Choroid plexus epithelial cell (primary cell): ENCODE measurements around the gene EEF2K.

Source experiments
- DNase-seq: peaks from one replicate; pipeline ENCODE4 v3.0.0-alpha.2; 2010; ENCODE audit warnings: low read depth
- H3K4me3 ChIP-seq: 2 replicates; pipeline ENCODE4 v1.5.1; 2011; ENCODE audit warnings: low read depth, mild to moderate bottlenecking, control low read depth, low read length, moderate library complexity
- TF ChIP-seq, protein P1 (sequence below): conservative IDR thresholded peaks from 2 replicates; pipeline ENCODE4 v1.5.1; 2011; ENCODE audit warnings: low read depth, mild to moderate bottlenecking, control low read depth, inconsistent platforms, low read length, moderate library complexity

The EEF2K gene

DNA sequence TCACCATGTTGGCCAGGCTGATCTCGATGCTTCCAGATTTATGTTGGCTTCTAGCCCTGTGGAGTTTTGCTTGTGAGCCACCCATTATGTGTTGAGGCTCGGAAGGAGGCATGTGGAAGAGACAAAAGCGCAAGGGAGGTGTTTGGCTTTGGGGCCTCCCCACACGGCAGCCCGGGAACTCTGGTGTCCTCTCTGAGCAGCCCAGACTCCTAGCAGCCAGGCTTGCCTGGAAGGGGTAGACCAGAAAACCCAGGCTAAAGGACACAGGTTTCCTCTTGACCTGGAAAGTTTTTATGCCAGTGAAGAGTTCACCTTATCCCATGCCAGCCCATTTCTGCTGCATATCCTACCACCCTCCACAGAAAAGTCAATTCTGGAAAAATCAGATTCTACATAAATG, 22.7 kb upstream of the EEF2K start:
- H3K4me3 ChIP-seq = no peak overlapping the region
- no peak for DNase-seq
- TF ChIP-seq, protein P1, sequence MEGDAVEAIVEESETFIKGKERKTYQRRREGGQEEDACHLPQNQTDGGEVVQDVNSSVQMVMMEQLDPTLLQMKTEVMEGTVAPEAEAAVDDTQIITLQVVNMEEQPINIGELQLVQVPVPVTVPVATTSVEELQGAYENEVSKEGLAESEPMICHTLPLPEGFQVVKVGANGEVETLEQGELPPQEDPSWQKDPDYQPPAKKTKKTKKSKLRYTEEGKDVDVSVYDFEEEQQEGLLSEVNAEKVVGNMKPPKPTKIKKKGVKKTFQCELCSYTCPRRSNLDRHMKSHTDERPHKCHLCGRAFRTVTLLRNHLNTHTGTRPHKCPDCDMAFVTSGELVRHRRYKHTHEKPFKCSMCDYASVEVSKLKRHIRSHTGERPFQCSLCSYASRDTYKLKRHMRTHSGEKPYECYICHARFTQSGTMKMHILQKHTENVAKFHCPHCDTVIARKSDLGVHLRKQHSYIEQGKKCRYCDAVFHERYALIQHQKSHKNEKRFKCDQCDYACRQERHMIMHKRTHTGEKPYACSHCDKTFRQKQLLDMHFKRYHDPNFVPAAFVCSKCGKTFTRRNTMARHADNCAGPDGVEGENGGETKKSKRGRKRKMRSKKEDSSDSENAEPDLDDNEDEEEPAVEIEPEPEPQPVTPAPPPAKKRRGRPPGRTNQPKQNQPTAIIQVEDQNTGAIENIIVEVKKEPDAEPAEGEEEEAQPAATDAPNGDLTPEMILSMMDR = no peak

DNA sequence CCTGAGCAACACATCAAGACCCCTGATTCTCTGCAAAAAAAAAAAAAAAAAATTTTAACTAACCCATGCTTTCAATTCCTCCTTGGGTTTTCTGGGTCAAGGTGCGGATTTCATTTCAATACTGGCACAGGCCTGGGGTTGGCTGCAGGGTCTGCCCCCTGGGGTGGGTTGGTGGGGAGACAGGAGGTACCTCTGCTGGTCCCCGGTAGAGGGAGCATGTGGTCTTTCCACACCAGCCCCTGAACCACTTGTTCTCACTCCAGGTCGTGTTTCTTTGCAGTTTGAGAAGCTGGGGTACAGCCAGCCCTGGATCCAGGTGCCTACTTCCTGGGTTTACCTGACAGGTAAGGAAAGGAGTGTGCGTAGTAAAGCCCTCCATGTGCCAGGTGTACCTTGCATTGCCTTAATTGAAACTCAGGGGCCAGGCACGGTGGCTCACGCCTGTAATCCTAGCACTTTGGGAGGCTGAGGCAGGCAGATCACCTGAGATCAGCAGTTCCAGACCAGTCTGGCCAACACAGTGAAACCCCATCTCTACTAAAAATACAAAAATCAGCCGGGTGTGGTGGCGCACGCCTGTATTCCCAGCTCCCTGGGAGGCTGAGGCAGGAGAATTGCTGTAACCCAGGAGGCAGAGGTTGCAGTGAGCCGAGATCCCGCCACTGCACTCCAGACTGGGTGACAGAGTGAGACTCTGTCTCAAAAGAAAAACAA, 22.0 kb upstream of the EEF2K start:
- peak; percentile 24 for DNase-seq
- H3K4me3 ChIP-seq = no peak overlapping the region
- TF ChIP-seq, protein P1 = peak; percentile 54

DNA sequence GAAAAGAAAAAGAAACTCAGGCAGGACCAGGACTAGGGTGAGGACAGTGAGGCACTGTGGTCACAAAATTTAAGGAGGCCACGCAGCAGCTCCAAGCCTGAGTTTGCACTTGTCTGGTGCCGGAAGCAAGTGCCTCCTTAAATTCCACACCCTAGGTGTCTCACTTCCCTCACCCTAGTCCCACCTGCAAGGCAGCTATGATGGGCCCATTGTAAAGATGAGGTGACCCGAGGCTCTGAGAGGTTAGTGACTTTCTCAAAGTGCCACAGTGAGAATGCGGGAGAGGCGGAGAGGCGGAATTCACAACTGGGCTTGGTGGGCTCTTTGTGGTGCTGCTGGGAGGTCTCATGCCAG, 21.5 kb upstream of the EEF2K start:
- no peak for DNase-seq
- no peak overlapping the region for H3K4me3 ChIP-seq
- TF ChIP-seq, protein P1 = no peak

DNA sequence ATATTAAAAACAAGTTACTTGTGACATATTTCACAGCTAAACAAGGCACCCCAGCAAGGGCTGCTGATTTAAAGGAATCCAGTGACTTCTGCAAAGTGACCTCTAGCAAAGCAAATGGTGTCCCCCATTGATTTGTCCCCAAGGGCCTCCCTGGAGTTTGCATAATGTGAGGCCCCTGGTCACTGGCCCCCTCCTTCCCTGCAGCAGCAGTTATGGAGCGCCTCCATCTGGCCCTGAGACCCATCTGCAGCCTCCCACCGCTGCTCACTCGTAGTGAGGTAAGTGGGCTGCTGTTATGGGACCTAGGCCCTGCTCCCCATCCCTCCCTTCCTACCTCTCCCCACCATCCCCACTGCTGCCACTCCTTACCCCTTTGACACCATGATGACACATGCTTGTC, 19.6 kb upstream of the EEF2K start:
- H3K4me3 ChIP-seq = no peak overlapping the region
- no peak for DNase-seq
- TF ChIP-seq, protein P1 = peak; percentile 45

DNA sequence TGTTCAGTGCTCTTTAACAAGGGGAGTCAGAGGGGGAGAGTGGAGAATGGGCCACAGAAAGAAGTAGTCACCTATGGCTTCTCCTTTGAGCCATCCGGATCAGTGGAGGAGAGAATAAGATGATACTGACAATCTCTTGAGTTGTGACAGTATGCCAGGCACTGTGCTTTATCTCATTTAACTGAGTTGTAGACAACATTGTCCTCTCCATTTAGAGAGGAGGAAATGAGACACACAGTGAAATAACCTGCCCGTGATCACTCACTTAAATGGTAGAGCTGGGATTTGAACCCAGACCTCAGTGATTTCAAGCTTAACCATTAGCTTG, 17.8 kb upstream of the EEF2K start:
- DNase-seq = no peak
- TF ChIP-seq, protein P1 = no peak
- no peak overlapping the region for H3K4me3 ChIP-seq

DNA sequence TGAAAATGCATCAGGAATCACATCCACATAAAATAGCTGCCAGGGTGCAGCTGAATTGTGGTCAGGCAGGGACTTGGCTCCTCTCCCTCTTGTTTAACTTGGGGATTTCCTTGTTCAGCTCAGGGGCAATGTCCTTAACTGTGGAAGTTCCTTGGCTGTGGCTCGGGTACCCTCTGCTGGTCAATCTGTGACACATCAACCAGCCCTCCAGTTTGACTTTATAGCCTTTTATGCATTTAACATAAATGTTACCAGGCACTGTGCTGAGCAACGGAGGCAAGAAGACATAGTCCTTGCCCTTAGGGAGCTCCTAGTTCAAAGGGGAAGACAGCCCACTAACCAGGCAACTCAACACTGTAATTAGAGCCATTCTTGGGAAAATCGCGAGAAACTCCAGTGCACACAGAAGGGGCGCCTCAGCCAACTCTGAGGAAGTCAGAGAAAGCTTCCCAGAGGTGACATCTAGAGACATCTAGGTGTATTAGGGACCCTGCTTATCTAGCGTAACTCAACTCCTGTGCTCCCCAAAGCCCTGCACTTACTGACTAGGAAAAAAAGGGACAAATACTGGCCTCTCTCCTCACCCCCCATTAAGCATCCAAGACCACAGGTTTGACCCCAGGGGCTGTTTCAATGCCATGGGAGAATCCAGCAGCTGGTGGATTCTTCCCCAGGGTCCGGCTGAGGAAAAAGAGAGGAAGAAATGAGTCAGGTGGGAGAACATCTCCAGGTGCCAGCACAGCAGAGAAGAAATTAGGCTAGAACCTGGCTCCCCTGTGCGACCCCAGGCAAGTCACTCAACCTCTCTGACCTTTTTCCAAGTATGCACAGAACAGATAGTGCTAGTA, 17.3 kb upstream of the EEF2K start:
- H3K4me3 ChIP-seq = no peak overlapping the region
- TF ChIP-seq, protein P1 = peak; percentile 92
- DNase-seq = peak; percentile 95

DNA sequence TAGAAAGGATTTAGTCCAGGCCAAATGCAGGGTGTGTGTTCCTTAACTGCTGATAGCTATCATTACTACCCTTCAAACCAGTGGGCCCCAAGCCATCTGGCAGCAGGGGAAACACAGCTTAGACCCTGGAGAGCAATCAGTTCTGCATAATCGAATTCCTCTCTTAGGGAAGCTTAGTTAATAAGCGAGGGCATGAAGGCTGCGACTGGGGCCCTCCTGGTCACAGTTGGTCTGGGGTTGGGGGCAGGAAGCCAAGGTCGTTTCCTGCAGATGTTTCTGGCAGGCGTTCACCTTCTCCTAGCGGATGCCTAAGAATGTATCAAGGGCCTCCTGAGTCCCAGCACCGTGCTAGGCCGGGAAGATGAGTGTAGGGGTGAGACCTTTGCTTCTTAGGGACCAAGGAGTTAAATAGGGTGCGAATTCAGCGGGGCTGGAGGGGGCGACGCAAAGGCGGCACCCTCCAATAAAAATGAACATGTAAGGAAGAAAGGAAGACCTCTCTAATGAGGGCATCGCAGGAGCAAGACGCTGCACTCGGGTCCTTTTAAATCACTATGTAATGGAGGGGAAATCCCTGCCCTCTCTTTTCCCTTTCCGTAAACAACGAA, 16.5 kb upstream of the EEF2K start:
- peak; percentile 35 for DNase-seq
- TF ChIP-seq, protein P1 = peak; percentile 3
- peak overlapping the region; percentile 70 for H3K4me3 ChIP-seq
